ENCODE data around the gene NEFH.
A peak's percentile ranks its signal among the peaks of the same experiment; 100 is the strongest.

NEFH gene

GRCh38 chr22:29445508-29445907 is 34.5 kb upstream of the NEFH start:
- no peaks in the 10 kb centered on the region for H3K36me3 ChIP-seq (ENCODE audit: control insufficient read depth, insufficient read depth, low read length)
- WGBS, 2 experiments, result 90 to 94% methylated on average over 3 of the region's 4 CpGs

GRCh38 chr22:29447906-29448305 is 32.1 kb upstream of the NEFH start:
- H3K36me3 ChIP-seq (ENCODE audit: control insufficient read depth, insufficient read depth, low read length), result no peaks in the 10 kb centered on the region
- no peak overlapping the region for H3K4me3 ChIP-seq (ENCODE audit: insufficient read depth, low read depth, low read length)
- 91 to 93% methylated on average over 5 of the region's 5 CpGs for WGBS, 2 experiments
- no peak overlapping the region for H3K27ac ChIP-seq (ENCODE audit: insufficient read depth, low read depth, low read length, poor library complexity, severe bottlenecking)
- no peaks in the 10 kb centered on the region for H3K9me3 ChIP-seq (ENCODE audit: control insufficient read depth, low read length)
- no peaks in the 10 kb centered on the region for H3K4me1 ChIP-seq (ENCODE audit: control insufficient read depth, insufficient read depth, low read length)
- H3K27me3 ChIP-seq (ENCODE audit: control insufficient read depth, insufficient read depth, low read length, poor library complexity, severe bottlenecking), result no peaks in the 10 kb centered on the region

More at GRCh38 chr22:29445508-29445907, 34.5 kb upstream of the NEFH start:
- no peaks in the 10 kb centered on the region for H3K9me3 ChIP-seq (ENCODE audit: control insufficient read depth, low read length)
- no peaks in the 10 kb centered on the region for H3K27me3 ChIP-seq (ENCODE audit: control insufficient read depth, insufficient read depth, low read length, poor library complexity, severe bottlenecking)
- no peak overlapping the region for H3K27ac ChIP-seq (ENCODE audit: insufficient read depth, low read depth, low read length, poor library complexity, severe bottlenecking)
- H3K4me1 ChIP-seq (ENCODE audit: control insufficient read depth, insufficient read depth, low read length), result no peaks in the 10 kb centered on the region
- H3K4me3 ChIP-seq (ENCODE audit: insufficient read depth, low read depth, low read length), result no peak overlapping the region

GRCh38 chr22:29449296-29449875 is 30.6 kb upstream of the NEFH start:
- Histone ChIP-seq H3K9me3 (ENCODE audit: control insufficient read depth, low read length) (no peaks in the 10 kb centered on the region), H3K27ac (ENCODE audit: insufficient read depth, low read depth, low read length, poor library complexity, severe bottlenecking) (no peak overlapping the region), H3K36me3 (ENCODE audit: control insufficient read depth, insufficient read depth, low read length) (no peaks in the 10 kb centered on the region), H3K4me3 (ENCODE audit: insufficient read depth, low read depth, low read length) (no peak overlapping the region), H3K4me1 (ENCODE audit: control insufficient read depth, insufficient read depth, low read length) (no peaks in the 10 kb centered on the region), H3K27me3 (ENCODE audit: control insufficient read depth, insufficient read depth, low read length, poor library complexity, severe bottlenecking) (no peaks in the 10 kb centered on the region)
- WGBS, 2 experiments, result 93 to 94% methylated on average over 11 of the region's 11 CpGs

- Histone ChIP-seq H3K27me3 (ENCODE audit: control insufficient read depth, insufficient read depth, low read length, poor library complexity, severe bottlenecking) (no peaks in the 10 kb centered on the region), H3K4me3 (ENCODE audit: insufficient read depth, low read depth, low read length) (no peak overlapping the region), H3K4me1 (ENCODE audit: control insufficient read depth, insufficient read depth, low read length) (no peaks in the 10 kb centered on the region), H3K27ac (ENCODE audit: insufficient read depth, low read depth, low read length, poor library complexity, severe bottlenecking) (no peak overlapping the region), H3K9me3 (ENCODE audit: control insufficient read depth, low read length) (no peaks in the 10 kb centered on the region), H3K36me3 (ENCODE audit: control insufficient read depth, insufficient read depth, low read length) (no peaks in the 10 kb centered on the region)
- 90 to 93% methylated on average over 8 of the region's 8 CpGs for WGBS, 2 experiments
Observed at GRCh38 chr22:29450222-29450621, 29.8 kb upstream of the NEFH start.

- no peak overlapping the region for H3K27ac ChIP-seq (ENCODE audit: insufficient read depth, low read depth, low read length, poor library complexity, severe bottlenecking)
- H3K36me3 ChIP-seq (ENCODE audit: control insufficient read depth, insufficient read depth, low read length), result no peaks in the 10 kb centered on the region
- no peaks in the 10 kb centered on the region for H3K27me3 ChIP-seq (ENCODE audit: control insufficient read depth, insufficient read depth, low read length, poor library complexity, severe bottlenecking)
- no peak overlapping the region for H3K4me3 ChIP-seq (ENCODE audit: insufficient read depth, low read depth, low read length)
- H3K9me3 ChIP-seq (ENCODE audit: control insufficient read depth, low read length), result no peaks in the 10 kb centered on the region
- H3K4me1 ChIP-seq (ENCODE audit: control insufficient read depth, insufficient read depth, low read length), result peaks cover 11% of the 10 kb centered on the region
- WGBS, 2 experiments, result 88 to 95% methylated on average over 4 of the region's 4 CpGs
Observed at GRCh38 chr22:29451863-29452262, 28.2 kb upstream of the NEFH start.

GRCh38 chr22:29454276-29454675 is 25.7 kb upstream of the NEFH start:
- Histone ChIP-seq H3K27ac (ENCODE audit: insufficient read depth, low read depth, low read length, poor library complexity, severe bottlenecking) (no peak overlapping the region), H3K4me3 (ENCODE audit: insufficient read depth, low read depth, low read length) (no peak overlapping the region), H3K4me1 (ENCODE audit: control insufficient read depth, insufficient read depth, low read length) (peaks cover 11% of the 10 kb centered on the region), H3K27me3 (ENCODE audit: control insufficient read depth, insufficient read depth, low read length, poor library complexity, severe bottlenecking) (no peaks in the 10 kb centered on the region), H3K9me3 (ENCODE audit: control insufficient read depth, low read length) (no peaks in the 10 kb centered on the region), H3K36me3 (ENCODE audit: control insufficient read depth, insufficient read depth, low read length) (no peaks in the 10 kb centered on the region)
- WGBS, 2 experiments, result 82% methylated on average over 8 of the region's 8 CpGs

- Histone ChIP-seq H3K4me3 (ENCODE audit: insufficient read depth, low read depth, low read length) (no peak overlapping the region), H3K27ac (ENCODE audit: insufficient read depth, low read depth, low read length, poor library complexity, severe bottlenecking) (peak overlapping the region; percentile 11), H3K4me1 (ENCODE audit: control insufficient read depth, insufficient read depth, low read length) (peaks cover 14% of the 10 kb centered on the region), H3K9me3 (ENCODE audit: control insufficient read depth, low read length) (no peaks in the 10 kb centered on the region), H3K36me3 (ENCODE audit: control insufficient read depth, insufficient read depth, low read length) (no peaks in the 10 kb centered on the region), H3K27me3 (ENCODE audit: control insufficient read depth, insufficient read depth, low read length, poor library complexity, severe bottlenecking) (no peaks in the 10 kb centered on the region)
- 74 to 78% methylated on average over 9 of the region's 9 CpGs for WGBS, 2 experiments
Observed at GRCh38 chr22:29456211-29456671, 23.8 kb upstream of the NEFH start.

GRCh38 chr22:29457730-29458129 is 22.3 kb upstream of the NEFH start:
- 26 to 27% methylated on average over 4 of the region's 4 CpGs for WGBS, 2 experiments

GRCh38 chr22:29458551-29458950 is 21.5 kb upstream of the NEFH start:
- no peaks in the 10 kb centered on the region for H3K9me3 ChIP-seq (ENCODE audit: control insufficient read depth, low read length)
- H3K27ac ChIP-seq (ENCODE audit: insufficient read depth, low read depth, low read length, poor library complexity, severe bottlenecking), result no peak overlapping the region
- H3K27me3 ChIP-seq (ENCODE audit: control insufficient read depth, insufficient read depth, low read length, poor library complexity, severe bottlenecking), result no peaks in the 10 kb centered on the region
- peaks cover 14% of the 10 kb centered on the region for H3K4me1 ChIP-seq (ENCODE audit: control insufficient read depth, insufficient read depth, low read length)
- H3K36me3 ChIP-seq (ENCODE audit: control insufficient read depth, insufficient read depth, low read length), result no peaks in the 10 kb centered on the region
- no peak overlapping the region for H3K4me3 ChIP-seq (ENCODE audit: insufficient read depth, low read depth, low read length)

More at GRCh38 chr22:29457730-29458129, 22.3 kb upstream of the NEFH start:
- Histone ChIP-seq H3K36me3 (ENCODE audit: control insufficient read depth, insufficient read depth, low read length) (no peaks in the 10 kb centered on the region), H3K9me3 (ENCODE audit: control insufficient read depth, low read length) (no peaks in the 10 kb centered on the region), H3K27me3 (ENCODE audit: control insufficient read depth, insufficient read depth, low read length, poor library complexity, severe bottlenecking) (no peaks in the 10 kb centered on the region), H3K4me1 (ENCODE audit: control insufficient read depth, insufficient read depth, low read length) (peaks cover 14% of the 10 kb centered on the region), H3K27ac (ENCODE audit: insufficient read depth, low read depth, low read length, poor library complexity, severe bottlenecking) (no peak overlapping the region), H3K4me3 (ENCODE audit: insufficient read depth, low read depth, low read length) (no peak overlapping the region)

GRCh38 chr22:29459773-29460172 is 20.2 kb upstream of the NEFH start:
- 52 to 54% methylated on average over 9 of the region's 9 CpGs for WGBS, 2 experiments
- peaks cover 14% of the 10 kb centered on the region for H3K4me1 ChIP-seq (ENCODE audit: control insufficient read depth, insufficient read depth, low read length)

GRCh38 chr22:29461263-29461662 is 18.8 kb upstream of the NEFH start:
- Histone ChIP-seq H3K27ac (ENCODE audit: insufficient read depth, low read depth, low read length, poor library complexity, severe bottlenecking) (no peak overlapping the region), H3K4me3 (ENCODE audit: insufficient read depth, low read depth, low read length) (no peak overlapping the region)
- 88 to 89% methylated on average over 5 of the region's 5 CpGs for WGBS, 2 experiments

More at GRCh38 chr22:29459773-29460172, 20.2 kb upstream of the NEFH start:
- Histone ChIP-seq H3K27me3 (ENCODE audit: control insufficient read depth, insufficient read depth, low read length, poor library complexity, severe bottlenecking) (no peaks in the 10 kb centered on the region), H3K27ac (ENCODE audit: insufficient read depth, low read depth, low read length, poor library complexity, severe bottlenecking) (no peak overlapping the region), H3K4me3 (ENCODE audit: insufficient read depth, low read depth, low read length) (no peak overlapping the region), H3K9me3 (ENCODE audit: control insufficient read depth, low read length) (no peaks in the 10 kb centered on the region), H3K36me3 (ENCODE audit: control insufficient read depth, insufficient read depth, low read length) (no peaks in the 10 kb centered on the region)

More at GRCh38 chr22:29461263-29461662, 18.8 kb upstream of the NEFH start:
- peaks cover 9% of the 10 kb centered on the region for H3K4me1 ChIP-seq (ENCODE audit: control insufficient read depth, insufficient read depth, low read length)
- H3K27me3 ChIP-seq (ENCODE audit: control insufficient read depth, insufficient read depth, low read length, poor library complexity, severe bottlenecking), result no peaks in the 10 kb centered on the region
- H3K36me3 ChIP-seq (ENCODE audit: control insufficient read depth, insufficient read depth, low read length), result no peaks in the 10 kb centered on the region
- no peaks in the 10 kb centered on the region for H3K9me3 ChIP-seq (ENCODE audit: control insufficient read depth, low read length)
